ENCODE measurements around the gene MIPOL1. TPM values are rescaled to one million over a fixed set of nuclear protein-coding genes. Genes with fewer than 3 reads are reported as not detected.

MIPOL1 gene
- total and polyA plus RNA-seq, 2 of the 13 experiments (the other 11 are each of a cell fraction or from before 2014, with no cell fraction given): 8.6 to 34.2 TPM

GRCh38 chr14:37586797-37587130, 389.0 kb downstream of the MIPOL1 start:
- Histone ChIP-seq H3K27me3 (ENCODE audit: control insufficient read depth in 1 of 2, insufficient read depth in 2 of 2, low read length in 2 of 2) (no peaks in the 10 kb centered on the region; a peak in 1 of 5 replicates), H3K36me3 (replicated peaks in 1 of 2; ENCODE audit: control insufficient read depth in 1 of 2, insufficient read depth in 2 of 2, low read length in 2 of 2) (peaks cover 3 to 6% of the 10 kb centered on the region in 2 experiments), H3K9me3 (ENCODE audit: low read length) (no peaks in the 10 kb centered on the region), H3K4me1 (ENCODE audit: insufficient read depth, low read length) (peaks cover 51% of the 10 kb centered on the region), H3K9ac (ENCODE audit: insufficient read depth, low read depth, low read length) (0 out of 2 replicates have a peak overlapping the region, but pooled peaks have one; percentile 88), H3K79me2 (ENCODE audit: insufficient read depth, low read length) (peaks cover 34% of the 10 kb centered on the region), H2AFZ (ENCODE audit: low read length) (peak overlapping the region; percentile 89), H4K20me1 (ENCODE audit: insufficient read depth, low read length) (no peaks in the 10 kb centered on the region), H3K4me3 (replicated peaks in 1 of 3; ENCODE audit: insufficient read depth in 1 of 3, low read depth in 2 of 3, low read length in 3 of 3) (peak overlapping the region in 2 of 3 experiments; percentile 72 to 91; a peak in 3 of 6 replicates), H3K4me2 (ENCODE audit: low read depth, low read length) (peak overlapping the region; percentile 84), H3K27ac (ENCODE audit: extremely low read length, insufficient read depth, low read length) (peak overlapping the region; percentile 89)
- TF ChIP-seq HNRNPUL1 (IDR thresholded peaks at IDR 0.05; ENCODE audit: low read depth, low read length): 0 out of 2 replicates have a peak, but pooled peaks have one; percentile 3
- TF ChIP-seq CHD4 (IDR thresholded peaks at IDR 0.05; ENCODE audit: borderline replicate concordance, low read length): 0 out of 2 replicates have a peak, but pooled peaks have one; percentile 18
- TF ChIP-seq RBFOX2 (IDR thresholded peaks at IDR 0.05; ENCODE audit: low read depth, low read length): 0 out of 2 replicates have a peak, but pooled peaks have one; percentile 21
- TF ChIP-seq HDAC6 (IDR thresholded peaks at IDR 0.05; ENCODE audit: low read depth, low read length): 0 out of 2 replicates have a peak, but pooled peaks have one; percentile 3
- no peak for TF ChIP-seq ZNF432 (CRISPR knock-in tag; IDR thresholded peaks at IDR 0.05; ENCODE audit: borderline replicate concordance)
- no peak for TF ChIP-seq ZNF362 (CRISPR knock-in tag; IDR thresholded peaks at IDR 0.05; ENCODE audit: borderline replicate concordance)
- TF ChIP-seq SAP130 (CRISPR knock-in tag; IDR thresholded peaks at IDR 0.05; ENCODE audit: low read depth): 0 out of 2 replicates have a peak, but pooled peaks have one; percentile 1
- 0 out of 2 replicates have a peak, but pooled peaks have one; percentile 1 for TF ChIP-seq HDAC1 (CRISPR knock-in tag; IDR thresholded peaks at IDR 0.05)
- TF ChIP-seq STAT6 (CRISPR knock-in tag; IDR thresholded peaks at IDR 0.05; ENCODE audit: borderline replicate concordance): 0 out of 2 replicates have a peak, but pooled peaks have one; percentile 63
- no peak for TF ChIP-seq ZNF253 (CRISPR knock-in tag; IDR thresholded peaks at IDR 0.05; ENCODE audit: borderline replicate concordance)
- TF ChIP-seq LCORL (IDR thresholded peaks at IDR 0.05): no peak
- peak; percentile 29; the same call in 1 of the 2 replicates for TF ChIP-seq LCORL (CRISPR knock-in tag; IDR thresholded peaks at IDR 0.05)
- TF ChIP-seq GATAD1 (CRISPR knock-in tag; IDR thresholded peaks at IDR 0.05): 0 out of 2 replicates have a peak, but pooled peaks have one; percentile 4
- no peak for TF ChIP-seq CENPBD1 (CRISPR knock-in tag; IDR thresholded peaks at IDR 0.05; ENCODE audit: borderline replicate concordance, low read depth)
- TF ChIP-seq RFX3 (CRISPR knock-in tag; IDR thresholded peaks at IDR 0.05): no peak
- WGBS (ENCODE audit: low lambda C conversion rate): 50% methylated on average over 1 of the region's 1 CpG
- ATAC-seq: no peak
- no TSS peak for BruUV-seq (replicated peaks)
- no peak for DNase-seq (ENCODE audit: low spot score)
- in situ Hi-C loops (cut with HindIII; ENCODE audit: extremely low pct_ligation_motif_present, low pct_unique_long_range_greater_than_20kb) (no loop called here), intact Hi-C loops (cut with micrococcal nuclease; ENCODE audit: unreplicated experiment) (loop anchor here (2.0 to 5.0 kb wide), 2 partner anchors 40 to 244 kb away; no protein-coding TSS in a partner anchor)
- no peak for FAIRE-seq
- CTCF ChIA-PET (ENCODE audit: low intra/inter-chr PET ratio, low total read pairs): no interaction called here
- POLR2A ChIA-PET: interaction anchor here (0.9 to 4.2 kb wide), 11 partner anchors 9 to 1583 kb away, joined by 3 to 35 read pairs (median 5); partner anchors contain the start of genes FOXA1, TRAPPC6B and TTC6
